ENCODE data around the gene DMP1. TPM values are rescaled to one million over a fixed set of nuclear protein-coding genes. Genes with fewer than 3 reads are reported as not detected.

DMP1 gene
- total RNA-seq, 1 donor: not detected

GRCh38 chr4:87644286-87644685, 5.8 kb upstream of the DMP1 start:
- no peak for DNase-seq (ENCODE audit: insufficient read length, low spot score, missing footprints)
- Histone ChIP-seq H3K4me2 (ENCODE audit: insufficient read depth, low read length) (no peak overlapping the region), H2AFZ (ENCODE audit: low read length) (no peak overlapping the region), H3K9me3 (ENCODE audit: low read depth, low read length) (no peaks in the 10 kb centered on the region), H3K27me3 (ENCODE audit: insufficient read depth, low read length) (no peaks in the 10 kb centered on the region), H4K20me1 (ENCODE audit: insufficient read depth, low read length) (no peaks in the 10 kb centered on the region), H3K79me2 (ENCODE audit: insufficient read depth, low read length) (no peaks in the 10 kb centered on the region), H3K27ac (ENCODE audit: low read depth, low read length) (no peak overlapping the region), H3K4me1 (ENCODE audit: insufficient read depth, low read length) (no peaks in the 10 kb centered on the region), H3K4me3 (ENCODE audit: insufficient read depth, low read length) (no peak overlapping the region), H3K36me3 (ENCODE audit: insufficient read depth, low read length) (no peaks in the 10 kb centered on the region)
- TF ChIP-seq CTCF (IDR thresholded peaks at IDR 0.05; ENCODE audit: extremely low read depth, low read depth, low read length): peak; percentile 35

GRCh38 chr4:87650938-87651337, 858 bp downstream of the DMP1 start:
- Histone ChIP-seq H3K4me1 (ENCODE audit: insufficient read depth, low read length) (no peaks in the 10 kb centered on the region), H3K4me3 (ENCODE audit: insufficient read depth, low read length) (no peak overlapping the region), H3K9me3 (ENCODE audit: low read depth, low read length) (no peaks in the 10 kb centered on the region), H3K79me2 (ENCODE audit: insufficient read depth, low read length) (no peaks in the 10 kb centered on the region), H3K27ac (ENCODE audit: low read depth, low read length) (no peak overlapping the region), H3K4me2 (ENCODE audit: insufficient read depth, low read length) (no peak overlapping the region), H3K27me3 (ENCODE audit: insufficient read depth, low read length) (peaks cover 2% of the 10 kb centered on the region), H4K20me1 (ENCODE audit: insufficient read depth, low read length) (no peaks in the 10 kb centered on the region), H2AFZ (ENCODE audit: low read length) (no peak overlapping the region), H3K36me3 (ENCODE audit: insufficient read depth, low read length) (no peaks in the 10 kb centered on the region)
- no peak for TF ChIP-seq CTCF (IDR thresholded peaks at IDR 0.05; ENCODE audit: extremely low read depth, low read depth, low read length)
- DNase-seq (ENCODE audit: insufficient read length, low spot score, missing footprints): no peak

GRCh38 chr4:87651941-87652340, 1.9 kb downstream of the DMP1 start:
- H3K27ac ChIP-seq (ENCODE audit: low read depth, low read length): no peak overlapping the region
- no peak overlapping the region for H2AFZ ChIP-seq (ENCODE audit: low read length)
- TF ChIP-seq CTCF (IDR thresholded peaks at IDR 0.05; ENCODE audit: extremely low read depth, low read depth, low read length): no peak
- H3K9me3 ChIP-seq (ENCODE audit: low read depth, low read length): no peaks in the 10 kb centered on the region
- no peak overlapping the region for H3K4me2 ChIP-seq (ENCODE audit: insufficient read depth, low read length)
- no peak overlapping the region for H3K4me3 ChIP-seq (ENCODE audit: insufficient read depth, low read length)
- H3K79me2 ChIP-seq (ENCODE audit: insufficient read depth, low read length): no peaks in the 10 kb centered on the region
- DNase-seq (ENCODE audit: insufficient read length, low spot score, missing footprints): no peak
- H3K4me1 ChIP-seq (ENCODE audit: insufficient read depth, low read length): no peaks in the 10 kb centered on the region
- H4K20me1 ChIP-seq (ENCODE audit: insufficient read depth, low read length): no peaks in the 10 kb centered on the region
- peaks cover 2% of the 10 kb centered on the region for H3K27me3 ChIP-seq (ENCODE audit: insufficient read depth, low read length)
- H3K36me3 ChIP-seq (ENCODE audit: insufficient read depth, low read length): no peaks in the 10 kb centered on the region

- Histone ChIP-seq H3K27me3 (ENCODE audit: insufficient read depth, low read length) (peaks cover 2% of the 10 kb centered on the region), H3K4me2 (ENCODE audit: insufficient read depth, low read length) (no peak overlapping the region), H2AFZ (ENCODE audit: low read length) (no peak overlapping the region), H4K20me1 (ENCODE audit: insufficient read depth, low read length) (no peaks in the 10 kb centered on the region), H3K36me3 (ENCODE audit: insufficient read depth, low read length) (no peaks in the 10 kb centered on the region), H3K4me1 (ENCODE audit: insufficient read depth, low read length) (peaks cover 4% of the 10 kb centered on the region), H3K9me3 (ENCODE audit: low read depth, low read length) (no peaks in the 10 kb centered on the region), H3K79me2 (ENCODE audit: insufficient read depth, low read length) (no peaks in the 10 kb centered on the region), H3K4me3 (ENCODE audit: insufficient read depth, low read length) (no peak overlapping the region), H3K27ac (ENCODE audit: low read depth, low read length) (no peak overlapping the region)
- DNase-seq (ENCODE audit: insufficient read length, low spot score, missing footprints): no peak
- TF ChIP-seq CTCF (IDR thresholded peaks at IDR 0.05; ENCODE audit: extremely low read depth, low read depth, low read length): no peak
These were observed 4.5 kb downstream of the DMP1 start for GRCh38 chr4:87654487-87655044.
